Measurements from ENCODE around the gene DQX1. TPM values are rescaled to one million over a fixed set of nuclear protein-coding genes. Genes with fewer than 3 reads are reported as not detected.

DQX1 gene
- total RNA-seq, 1 experiment from 2014 or later, result 0.71 TPM

DNA sequence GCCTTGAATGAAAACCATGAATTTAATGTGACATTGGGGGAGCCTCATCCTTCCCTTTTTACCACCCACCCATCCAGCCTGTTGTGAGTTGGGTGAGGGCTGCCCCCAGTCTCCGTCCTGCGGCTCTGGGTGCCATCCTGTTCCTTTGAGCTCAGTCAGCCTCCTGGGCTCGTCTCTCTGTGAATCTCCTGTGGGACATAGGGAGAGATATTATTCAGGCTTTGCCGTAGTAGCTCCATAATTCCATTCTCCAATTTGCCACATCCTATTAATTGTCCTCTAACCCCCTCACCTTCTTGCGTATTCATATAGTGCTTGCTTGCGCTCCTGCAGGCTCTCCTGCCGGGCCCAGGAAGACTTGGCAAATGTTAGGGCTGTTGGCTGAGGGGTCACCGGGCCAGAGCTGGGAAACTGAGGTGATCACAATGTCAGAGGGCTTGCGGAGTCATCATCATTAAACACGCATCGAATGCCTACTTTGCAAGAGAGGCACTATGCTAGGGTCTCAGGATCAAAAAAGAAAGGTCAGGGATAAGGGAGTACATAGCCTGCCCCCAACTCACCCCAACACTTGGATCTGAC is 709 bp upstream of the DQX1 start:
- intact Hi-C loops (cut with micrococcal nuclease; ENCODE audit: unreplicated experiment), result no loop called here
- no peaks in the 10 kb centered on the region for H3K9me3 ChIP-seq (ENCODE audit: low read depth, low read length, poor library complexity, severe bottlenecking)
- H3K27me3 ChIP-seq (replicated peaks; ENCODE audit: insufficient read depth, low read depth, low read length, poor library complexity), result no peaks in the 10 kb centered on the region
- DNase-seq (ENCODE audit: low spot score), result no peak
- H3K27ac ChIP-seq (ENCODE audit: low read depth, low read length, poor library complexity, severe bottlenecking), result no peak overlapping the region
- peaks cover 16% of the 10 kb centered on the region for H3K4me1 ChIP-seq (ENCODE audit: insufficient read depth, low read length, poor library complexity, severe bottlenecking)
- POLR2A ChIA-PET (ENCODE audit: low non-redundant PET), result no interaction called here
- BruUV-seq (replicated peaks), result no TSS peak
- H3K36me3 ChIP-seq (ENCODE audit: insufficient read depth, low read length, poor library complexity, severe bottlenecking), result peaks cover 25% of the 10 kb centered on the region
- CTCF ChIA-PET, result no interaction called here
- H3K4me3 ChIP-seq (ENCODE audit: low read depth, low read length, poor library complexity, severe bottlenecking), result no peak overlapping the region
- no peak for TF ChIP-seq EZH2 (IDR thresholded peaks at IDR 0.05; ENCODE audit: borderline replicate concordance, low read depth, low read length, poor library complexity, severe bottlenecking)
- TF ChIP-seq, protein P1, sequence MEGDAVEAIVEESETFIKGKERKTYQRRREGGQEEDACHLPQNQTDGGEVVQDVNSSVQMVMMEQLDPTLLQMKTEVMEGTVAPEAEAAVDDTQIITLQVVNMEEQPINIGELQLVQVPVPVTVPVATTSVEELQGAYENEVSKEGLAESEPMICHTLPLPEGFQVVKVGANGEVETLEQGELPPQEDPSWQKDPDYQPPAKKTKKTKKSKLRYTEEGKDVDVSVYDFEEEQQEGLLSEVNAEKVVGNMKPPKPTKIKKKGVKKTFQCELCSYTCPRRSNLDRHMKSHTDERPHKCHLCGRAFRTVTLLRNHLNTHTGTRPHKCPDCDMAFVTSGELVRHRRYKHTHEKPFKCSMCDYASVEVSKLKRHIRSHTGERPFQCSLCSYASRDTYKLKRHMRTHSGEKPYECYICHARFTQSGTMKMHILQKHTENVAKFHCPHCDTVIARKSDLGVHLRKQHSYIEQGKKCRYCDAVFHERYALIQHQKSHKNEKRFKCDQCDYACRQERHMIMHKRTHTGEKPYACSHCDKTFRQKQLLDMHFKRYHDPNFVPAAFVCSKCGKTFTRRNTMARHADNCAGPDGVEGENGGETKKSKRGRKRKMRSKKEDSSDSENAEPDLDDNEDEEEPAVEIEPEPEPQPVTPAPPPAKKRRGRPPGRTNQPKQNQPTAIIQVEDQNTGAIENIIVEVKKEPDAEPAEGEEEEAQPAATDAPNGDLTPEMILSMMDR (conservative IDR thresholded peaks at IDR 0.05; ENCODE audit: low read depth, low read length), result no peak

DNA sequence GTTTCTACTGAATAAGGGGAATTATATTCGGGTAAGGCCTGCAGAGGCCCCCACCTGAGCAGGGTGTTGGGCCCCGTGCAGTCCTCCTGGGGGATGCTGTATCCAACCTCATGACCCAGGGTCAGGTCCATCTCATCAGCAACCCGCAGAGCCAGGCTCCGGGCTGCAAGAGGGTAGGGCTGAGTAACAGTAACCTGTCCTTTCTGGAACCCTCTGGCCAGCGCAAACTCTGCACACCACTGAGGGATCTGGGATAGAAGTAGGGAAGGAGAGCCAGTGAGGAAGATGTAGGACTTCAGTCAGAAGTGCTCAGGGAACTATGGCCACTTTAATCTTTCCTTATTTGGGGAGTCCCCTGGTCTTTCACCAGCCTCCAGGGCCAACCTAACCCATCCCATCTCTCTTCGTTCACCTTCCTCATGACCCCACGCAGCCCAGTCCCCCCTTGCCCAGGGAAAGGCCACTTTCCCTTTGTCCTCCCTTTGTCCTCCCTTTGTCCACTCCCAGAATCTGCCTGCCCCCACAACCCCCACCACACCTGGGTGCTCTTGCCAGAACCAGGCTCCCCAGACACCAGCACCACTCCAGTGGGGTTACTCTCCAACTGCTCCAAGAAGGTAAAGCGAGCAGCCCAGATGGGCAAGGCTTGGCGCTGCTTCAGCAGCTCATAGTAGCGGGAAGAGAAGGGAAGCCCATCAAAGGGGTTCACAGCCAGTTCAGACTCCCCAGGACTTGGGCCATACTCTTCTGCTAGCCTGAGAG is 895 bp downstream of the DQX1 start:
- Histone ChIP-seq H3K27ac (ENCODE audit: low read depth, low read length, poor library complexity, severe bottlenecking) (no peak overlapping the region), H3K4me3 (ENCODE audit: low read depth, low read length, poor library complexity, severe bottlenecking) (no peak overlapping the region), H3K36me3 (ENCODE audit: insufficient read depth, low read length, poor library complexity, severe bottlenecking) (peaks cover 25% of the 10 kb centered on the region), H3K27me3 (replicated peaks; ENCODE audit: insufficient read depth, low read depth, low read length, poor library complexity) (peaks cover 4% of the 10 kb centered on the region), H3K4me1 (ENCODE audit: insufficient read depth, low read length, poor library complexity, severe bottlenecking) (peaks cover 8% of the 10 kb centered on the region), H3K9me3 (ENCODE audit: low read depth, low read length, poor library complexity, severe bottlenecking) (no peaks in the 10 kb centered on the region)
- TF ChIP-seq EZH2 (IDR thresholded peaks at IDR 0.05; ENCODE audit: borderline replicate concordance, low read depth, low read length, poor library complexity, severe bottlenecking), result no peak
- TF ChIP-seq, protein P1 (conservative IDR thresholded peaks at IDR 0.05; ENCODE audit: low read depth, low read length), result no peak
- CTCF ChIA-PET, result no interaction called here
- BruUV-seq (replicated peaks), result no TSS peak
- intact Hi-C loops (cut with micrococcal nuclease; ENCODE audit: unreplicated experiment), result no loop called here
- DNase-seq (ENCODE audit: low spot score), result no peak
- POLR2A ChIA-PET (ENCODE audit: low non-redundant PET), result no interaction called here

DNA sequence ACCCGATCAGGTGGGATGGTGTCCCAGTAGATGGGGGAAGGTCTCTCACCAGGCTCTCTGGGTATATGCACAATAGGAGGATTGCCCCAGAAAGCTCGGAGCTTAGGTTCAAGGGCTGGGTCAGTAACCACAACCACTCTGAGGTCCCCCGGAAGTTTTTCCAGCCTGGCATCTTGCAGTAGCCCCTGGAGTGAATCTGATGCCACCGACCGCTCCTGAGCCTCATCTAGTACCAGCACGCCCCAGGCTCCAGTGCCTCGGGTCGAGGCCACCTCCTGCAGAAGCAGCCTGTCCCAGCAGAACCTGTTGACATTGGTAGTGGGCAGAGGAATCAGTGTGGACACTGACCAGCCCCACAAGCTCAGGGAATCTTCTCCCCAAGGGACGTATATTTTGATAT is 2.0 kb downstream of the DQX1 start:
- CTCF ChIA-PET, result no interaction called here
- H3K9me3 ChIP-seq (ENCODE audit: low read depth, low read length, poor library complexity, severe bottlenecking), result no peaks in the 10 kb centered on the region
- H3K27ac ChIP-seq (ENCODE audit: low read depth, low read length, poor library complexity, severe bottlenecking), result no peak overlapping the region
- no peak overlapping the region for H3K4me3 ChIP-seq (ENCODE audit: low read depth, low read length, poor library complexity, severe bottlenecking)
- H3K4me1 ChIP-seq (ENCODE audit: insufficient read depth, low read length, poor library complexity, severe bottlenecking), result peaks cover 8% of the 10 kb centered on the region
- peaks cover 15% of the 10 kb centered on the region for H3K27me3 ChIP-seq (replicated peaks; ENCODE audit: insufficient read depth, low read depth, low read length, poor library complexity)
- POLR2A ChIA-PET (ENCODE audit: low non-redundant PET), result no interaction called here
- TF ChIP-seq, protein P1 (conservative IDR thresholded peaks at IDR 0.05; ENCODE audit: low read depth, low read length), result no peak
- no peak for TF ChIP-seq EZH2 (IDR thresholded peaks at IDR 0.05; ENCODE audit: borderline replicate concordance, low read depth, low read length, poor library complexity, severe bottlenecking)
- intact Hi-C loops (cut with micrococcal nuclease; ENCODE audit: unreplicated experiment), result no loop called here
- no peak for DNase-seq (ENCODE audit: low spot score)
- peaks cover 25% of the 10 kb centered on the region for H3K36me3 ChIP-seq (ENCODE audit: insufficient read depth, low read length, poor library complexity, severe bottlenecking)
- no TSS peak for BruUV-seq (replicated peaks)
